PC-9 (cell line): ENCODE measurements around the gene EXOSC7.

Experiments
- EZH2 ChIP-seq: fragments of 200-600 bp; sonication (generic); IDR thresholded peaks from 2 replicates; pipeline ENCODE4 v1.8.0; 2017; ENCODE audit warnings: antibody characterized with exemption, low read depth
- TF ChIP-seq, protein P1 (sequence below): fragments of 200-600 bp; sonication (generic); conservative IDR thresholded peaks from 2 replicates; pipeline ENCODE4 v1.6.1; 2017; ENCODE audit warnings: mixed run types, antibody characterized with exemption, mild to moderate bottlenecking, moderate library complexity

DNA sequence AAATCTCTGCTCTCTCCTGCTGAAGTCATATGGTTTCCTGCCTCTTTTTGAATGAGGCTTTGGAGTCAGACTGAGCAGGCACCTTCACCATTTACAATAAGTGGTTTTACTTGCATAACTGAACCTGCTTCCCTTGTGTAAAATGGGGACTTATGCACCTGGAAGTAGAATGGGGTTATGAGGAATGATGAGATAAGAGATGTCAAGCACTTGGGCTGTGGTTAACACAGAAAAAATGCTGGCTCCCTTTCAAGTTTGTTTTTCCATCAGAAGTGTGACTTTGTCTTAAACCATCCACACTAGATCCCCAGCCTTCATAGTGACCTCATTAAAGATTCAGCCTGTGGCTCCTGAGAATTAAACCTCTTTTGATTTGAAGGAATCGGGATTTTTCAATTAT is 5.2 kb downstream of the EXOSC7 start:
- TF ChIP-seq, protein P1, sequence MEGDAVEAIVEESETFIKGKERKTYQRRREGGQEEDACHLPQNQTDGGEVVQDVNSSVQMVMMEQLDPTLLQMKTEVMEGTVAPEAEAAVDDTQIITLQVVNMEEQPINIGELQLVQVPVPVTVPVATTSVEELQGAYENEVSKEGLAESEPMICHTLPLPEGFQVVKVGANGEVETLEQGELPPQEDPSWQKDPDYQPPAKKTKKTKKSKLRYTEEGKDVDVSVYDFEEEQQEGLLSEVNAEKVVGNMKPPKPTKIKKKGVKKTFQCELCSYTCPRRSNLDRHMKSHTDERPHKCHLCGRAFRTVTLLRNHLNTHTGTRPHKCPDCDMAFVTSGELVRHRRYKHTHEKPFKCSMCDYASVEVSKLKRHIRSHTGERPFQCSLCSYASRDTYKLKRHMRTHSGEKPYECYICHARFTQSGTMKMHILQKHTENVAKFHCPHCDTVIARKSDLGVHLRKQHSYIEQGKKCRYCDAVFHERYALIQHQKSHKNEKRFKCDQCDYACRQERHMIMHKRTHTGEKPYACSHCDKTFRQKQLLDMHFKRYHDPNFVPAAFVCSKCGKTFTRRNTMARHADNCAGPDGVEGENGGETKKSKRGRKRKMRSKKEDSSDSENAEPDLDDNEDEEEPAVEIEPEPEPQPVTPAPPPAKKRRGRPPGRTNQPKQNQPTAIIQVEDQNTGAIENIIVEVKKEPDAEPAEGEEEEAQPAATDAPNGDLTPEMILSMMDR: no peak
- TF ChIP-seq EZH2: no peak
